Nephron progenitor cell (in vitro differentiated cells): ENCODE results near the gene KIRREL1.

Experiments used
- DNase-seq: peaks from one replicate; pipeline ENCODE4 v3.0.0; 2021
- H3K27ac Mint-ChIP-seq: 2 replicates; pipeline ENCODE4 v1.8.0; 2021; ENCODE audit warnings: mild to moderate bottlenecking, moderate library complexity, mixed read lengths
- H3K27me3 Mint-ChIP-seq: 2 replicates; pipeline ENCODE4 v1.8.0; 2021; ENCODE audit warnings: mild to moderate bottlenecking, low read depth, mixed read lengths; ENCODE audit not compliant: poor library complexity
- H3K36me3 Mint-ChIP-seq: 2 replicates; pipeline ENCODE4 v1.8.0; 2021; ENCODE audit warnings: low read depth, mixed read lengths
- H3K4me1 Mint-ChIP-seq: 2 replicates; pipeline ENCODE4 v1.8.0; 2021; ENCODE audit warnings: mixed read lengths
- H3K4me3 Mint-ChIP-seq: 2 replicates; pipeline ENCODE4 v1.8.0; 2021; ENCODE audit warnings: mild to moderate bottlenecking, moderate library complexity, mixed read lengths
- H3K9me3 Mint-ChIP-seq: 2 replicates; pipeline ENCODE4 v1.8.0; 2021; ENCODE audit warnings: mild to moderate bottlenecking, moderate library complexity, mixed read lengths
- TF ChIP-seq, protein P1 (sequence below): fragments of 200-600 bp; sonication (generic); IDR thresholded peaks from 2 replicates; pipeline ENCODE4 v1.5.0; 2021; ENCODE audit warnings: antibody characterized with exemption

Gene KIRREL1

DNA sequence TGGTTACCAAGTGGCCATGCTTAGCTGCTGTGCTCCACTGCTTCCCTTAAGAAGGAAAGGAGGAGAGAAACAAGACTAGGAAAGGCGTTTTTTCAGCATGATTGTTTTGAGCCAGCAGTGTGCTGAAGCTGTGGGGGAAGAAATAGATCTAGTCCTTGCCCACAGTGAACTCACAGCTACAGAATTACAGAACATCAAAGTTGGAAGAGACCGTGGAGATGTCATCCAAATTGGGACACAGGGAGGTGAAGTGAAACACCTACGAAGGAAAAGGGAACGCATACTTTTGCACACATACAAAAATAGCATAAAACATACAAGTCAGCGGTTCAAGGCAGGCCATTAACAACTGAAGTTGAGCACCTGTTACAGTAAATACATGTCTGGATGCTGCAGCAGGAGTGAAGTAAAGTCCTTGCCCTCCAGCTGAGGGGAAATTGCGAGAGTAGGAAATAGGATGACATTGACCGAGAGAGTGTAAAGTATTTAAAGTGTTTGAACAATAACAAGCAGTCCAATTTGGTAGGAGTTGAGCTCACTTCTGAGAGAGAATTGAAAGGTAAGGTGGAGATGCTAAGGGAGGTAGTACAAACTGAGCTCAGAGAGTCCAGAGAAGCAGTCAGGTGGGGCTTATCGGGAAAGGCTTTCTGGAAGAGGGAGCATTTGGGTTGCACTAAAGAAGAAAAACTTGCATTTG, 55.1 kb downstream of the KIRREL1 start:
- no peak for DNase-seq
- TF ChIP-seq, protein P1, sequence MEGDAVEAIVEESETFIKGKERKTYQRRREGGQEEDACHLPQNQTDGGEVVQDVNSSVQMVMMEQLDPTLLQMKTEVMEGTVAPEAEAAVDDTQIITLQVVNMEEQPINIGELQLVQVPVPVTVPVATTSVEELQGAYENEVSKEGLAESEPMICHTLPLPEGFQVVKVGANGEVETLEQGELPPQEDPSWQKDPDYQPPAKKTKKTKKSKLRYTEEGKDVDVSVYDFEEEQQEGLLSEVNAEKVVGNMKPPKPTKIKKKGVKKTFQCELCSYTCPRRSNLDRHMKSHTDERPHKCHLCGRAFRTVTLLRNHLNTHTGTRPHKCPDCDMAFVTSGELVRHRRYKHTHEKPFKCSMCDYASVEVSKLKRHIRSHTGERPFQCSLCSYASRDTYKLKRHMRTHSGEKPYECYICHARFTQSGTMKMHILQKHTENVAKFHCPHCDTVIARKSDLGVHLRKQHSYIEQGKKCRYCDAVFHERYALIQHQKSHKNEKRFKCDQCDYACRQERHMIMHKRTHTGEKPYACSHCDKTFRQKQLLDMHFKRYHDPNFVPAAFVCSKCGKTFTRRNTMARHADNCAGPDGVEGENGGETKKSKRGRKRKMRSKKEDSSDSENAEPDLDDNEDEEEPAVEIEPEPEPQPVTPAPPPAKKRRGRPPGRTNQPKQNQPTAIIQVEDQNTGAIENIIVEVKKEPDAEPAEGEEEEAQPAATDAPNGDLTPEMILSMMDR = no peak
- Mint-ChIP-seq H3K9me3 (no peaks in the 10 kb centered on the region), H3K27ac (no peak overlapping the region), H3K4me1 (peaks cover 16% of the 10 kb centered on the region), H3K4me3 (no peak overlapping the region), H3K36me3 (peaks cover 29% of the 10 kb centered on the region), H3K27me3 (no peaks in the 10 kb centered on the region)

DNA sequence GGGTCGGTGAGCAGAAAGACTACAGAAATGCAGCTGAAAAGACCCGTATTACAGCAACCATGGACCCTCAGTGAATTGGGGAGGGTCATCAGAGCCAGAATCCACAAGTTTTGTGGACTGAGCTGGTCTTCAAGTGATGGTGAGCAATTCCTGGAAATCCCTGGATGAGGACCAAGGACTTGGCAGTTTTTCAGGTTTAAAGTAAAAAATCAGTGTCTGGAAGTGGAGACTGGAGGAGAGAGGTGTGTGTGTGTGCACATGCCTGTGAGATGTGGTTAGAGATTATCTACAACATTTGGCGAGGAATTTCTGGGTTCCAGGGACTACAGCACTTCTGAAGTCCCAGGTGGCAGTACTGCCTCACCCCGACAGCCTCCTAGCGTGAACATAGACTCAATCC, 56.4 kb downstream of the KIRREL1 start:
- H3K9me3 Mint-ChIP-seq = no peaks in the 10 kb centered on the region
- peaks cover 20% of the 10 kb centered on the region for H3K4me1 Mint-ChIP-seq
- H3K4me3 Mint-ChIP-seq = no peak overlapping the region
- DNase-seq = no peak
- no peak overlapping the region for H3K27ac Mint-ChIP-seq
- TF ChIP-seq, protein P1 = no peak
- no peaks in the 10 kb centered on the region for H3K27me3 Mint-ChIP-seq
- H3K36me3 Mint-ChIP-seq = peaks cover 39% of the 10 kb centered on the region

DNA sequence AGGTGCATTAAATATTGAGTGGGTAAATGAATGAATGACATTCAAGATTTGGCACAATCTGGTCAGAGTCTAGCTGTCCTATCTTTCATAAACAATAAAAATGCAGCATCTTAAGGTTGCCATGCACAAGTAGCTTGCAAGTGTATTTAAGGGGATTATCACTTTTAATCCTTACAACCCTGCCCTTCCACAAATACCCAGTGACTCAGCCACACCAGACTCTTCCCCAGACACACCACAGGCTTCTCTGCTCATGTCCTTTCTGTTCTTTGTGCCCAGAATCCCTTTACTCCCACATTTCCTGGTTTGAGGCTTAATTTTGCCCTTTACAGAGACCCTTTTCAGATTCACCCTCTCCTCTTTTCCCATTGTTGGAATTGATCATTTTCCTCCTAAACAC, 59.8 kb downstream of the KIRREL1 start:
- DNase-seq = no peak
- Mint-ChIP-seq H3K27ac (no peak overlapping the region), H3K27me3 (peaks cover 3% of the 10 kb centered on the region), H3K4me3 (no peak overlapping the region), H3K4me1 (peaks cover 54% of the 10 kb centered on the region), H3K9me3 (no peaks in the 10 kb centered on the region), H3K36me3 (peaks cover 46% of the 10 kb centered on the region)
- TF ChIP-seq, protein P1 = no peak

DNA sequence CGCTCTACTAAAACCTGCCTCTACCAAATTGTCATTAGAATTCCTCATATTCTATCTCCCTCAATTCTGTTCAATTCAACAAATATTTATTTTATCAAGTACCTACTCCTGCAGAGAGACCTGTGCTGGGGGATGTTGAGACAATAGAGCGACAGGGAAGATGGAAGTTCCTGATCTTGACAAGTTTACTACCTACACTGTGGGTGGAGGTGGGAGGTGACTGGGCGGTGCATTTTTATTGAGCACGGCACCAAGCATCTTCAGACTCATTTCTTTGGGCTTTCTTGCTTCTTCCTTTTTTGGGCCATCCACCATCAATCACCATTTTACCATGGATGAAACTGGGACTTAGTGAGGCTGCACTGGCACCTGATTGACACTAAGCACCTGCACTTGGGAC, 61.3 kb downstream of the KIRREL1 start:
- Mint-ChIP-seq H3K9me3 (no peaks in the 10 kb centered on the region), H3K36me3 (peaks cover 46% of the 10 kb centered on the region), H3K27ac (no peak overlapping the region), H3K4me1 (peaks cover 69% of the 10 kb centered on the region), H3K4me3 (no peak overlapping the region), H3K27me3 (peaks cover 3% of the 10 kb centered on the region)
- TF ChIP-seq, protein P1 = no peak
- no peak for DNase-seq

DNA sequence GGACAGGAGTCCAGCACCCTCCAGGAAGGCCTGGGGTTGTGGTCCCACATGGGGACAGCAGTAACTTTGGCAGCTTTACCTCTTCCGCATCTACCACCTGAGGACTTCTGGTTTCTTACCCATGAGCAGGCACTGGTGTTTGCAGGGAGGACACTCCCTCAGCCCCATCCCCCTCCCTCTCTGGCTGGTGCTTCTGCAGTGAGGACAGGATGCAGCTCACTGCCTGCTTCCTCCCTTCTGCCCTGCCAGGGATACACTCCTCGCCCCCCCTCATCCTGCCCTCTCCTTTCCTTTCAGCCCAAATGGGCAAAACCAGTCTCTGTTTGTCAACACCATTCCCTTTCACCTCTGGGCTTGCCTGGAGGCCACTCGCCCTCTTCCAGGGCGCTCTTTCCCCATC, 62.4 kb downstream of the KIRREL1 start:
- H3K27me3 Mint-ChIP-seq = peaks cover 3% of the 10 kb centered on the region
- no peak overlapping the region for H3K27ac Mint-ChIP-seq
- peak overlapping the region; percentile 39 for H3K4me3 Mint-ChIP-seq
- H3K36me3 Mint-ChIP-seq = peaks cover 44% of the 10 kb centered on the region
- peak; percentile 38 for DNase-seq
- TF ChIP-seq, protein P1 = no peak
- peaks cover 80% of the 10 kb centered on the region for H3K4me1 Mint-ChIP-seq
- no peaks in the 10 kb centered on the region for H3K9me3 Mint-ChIP-seq

DNA sequence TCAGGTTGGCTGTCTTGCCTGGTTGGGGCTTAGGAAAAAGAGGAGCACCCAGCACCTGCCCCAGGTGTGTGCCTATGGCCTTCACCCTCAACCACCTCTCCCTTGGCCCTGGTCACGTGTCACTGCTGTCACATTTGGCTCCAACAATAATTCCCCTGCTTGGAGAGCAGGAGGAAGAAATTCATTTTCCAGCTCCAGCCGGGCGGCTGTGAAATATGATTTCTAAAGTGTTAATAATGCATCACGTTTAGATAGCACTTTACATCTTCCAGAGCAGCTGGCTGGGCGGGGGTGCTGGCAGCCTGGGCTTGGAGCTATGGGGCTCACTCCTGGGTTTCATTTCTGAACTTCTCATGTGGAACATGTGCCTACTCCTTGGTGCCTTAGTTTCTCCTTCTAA, 63.1 kb downstream of the KIRREL1 start:
- Mint-ChIP-seq H3K4me3 (no peak overlapping the region), H3K27me3 (peaks cover 3% of the 10 kb centered on the region), H3K36me3 (peaks cover 37% of the 10 kb centered on the region), H3K9me3 (no peaks in the 10 kb centered on the region), H3K27ac (peak overlapping the region; percentile 49), H3K4me1 (peaks cover 87% of the 10 kb centered on the region)
- TF ChIP-seq, protein P1 = no peak
- no peak for DNase-seq
